ENCODE results near the gene TPTE2.

DNA sequence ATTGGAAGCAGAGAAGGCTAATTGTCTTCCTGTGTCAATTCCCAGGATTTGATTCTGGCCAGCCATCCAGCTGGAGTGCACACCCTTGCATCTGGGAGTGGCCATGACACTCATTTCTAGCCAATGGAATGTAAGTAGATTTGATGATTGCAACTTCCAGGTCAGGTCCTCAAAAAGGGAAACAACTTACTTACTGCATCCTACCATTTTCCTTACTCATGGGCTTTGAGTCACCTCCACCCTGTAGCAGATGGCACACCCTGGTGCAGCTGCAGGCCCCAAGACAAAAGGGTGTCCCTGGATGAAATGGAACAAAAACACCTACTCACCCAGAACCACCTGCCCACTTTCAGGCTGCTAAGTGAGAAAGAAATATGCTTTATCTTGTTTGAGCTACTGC is 44.8 kb upstream of the TPTE2 start:
- TF ChIP-seq, protein P1, sequence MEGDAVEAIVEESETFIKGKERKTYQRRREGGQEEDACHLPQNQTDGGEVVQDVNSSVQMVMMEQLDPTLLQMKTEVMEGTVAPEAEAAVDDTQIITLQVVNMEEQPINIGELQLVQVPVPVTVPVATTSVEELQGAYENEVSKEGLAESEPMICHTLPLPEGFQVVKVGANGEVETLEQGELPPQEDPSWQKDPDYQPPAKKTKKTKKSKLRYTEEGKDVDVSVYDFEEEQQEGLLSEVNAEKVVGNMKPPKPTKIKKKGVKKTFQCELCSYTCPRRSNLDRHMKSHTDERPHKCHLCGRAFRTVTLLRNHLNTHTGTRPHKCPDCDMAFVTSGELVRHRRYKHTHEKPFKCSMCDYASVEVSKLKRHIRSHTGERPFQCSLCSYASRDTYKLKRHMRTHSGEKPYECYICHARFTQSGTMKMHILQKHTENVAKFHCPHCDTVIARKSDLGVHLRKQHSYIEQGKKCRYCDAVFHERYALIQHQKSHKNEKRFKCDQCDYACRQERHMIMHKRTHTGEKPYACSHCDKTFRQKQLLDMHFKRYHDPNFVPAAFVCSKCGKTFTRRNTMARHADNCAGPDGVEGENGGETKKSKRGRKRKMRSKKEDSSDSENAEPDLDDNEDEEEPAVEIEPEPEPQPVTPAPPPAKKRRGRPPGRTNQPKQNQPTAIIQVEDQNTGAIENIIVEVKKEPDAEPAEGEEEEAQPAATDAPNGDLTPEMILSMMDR (conservative IDR thresholded peaks at IDR 0.05 in 1 of 2, IDR thresholded peaks at IDR 0.05 in 1 of 2; ENCODE audit: low read depth in 1 of 2, low read length in 2 of 2) = no peak
- no peak for TF ChIP-seq EZH2 (IDR thresholded peaks at IDR 0.05; ENCODE audit: low read length, missing control alignments)

All from fibroblast of lung (primary cell).